ENCODE measurements around the gene GTF3C2. TPM values are rescaled to one million over a fixed set of nuclear protein-coding genes. Genes with fewer than 3 reads are reported as not detected.

The GTF3C2 gene
- total RNA-seq: 109 TPM

GRCh38 chr2:27356382-27357181 is at the start of gene GTF3C2:
TSS of gene GTF3C2 (minus strand) at chr2:27356764. CDS start at chr2:27343554, 13,210 bp downstream.
- DNase-seq (ENCODE audit: low spot score): peak; percentile 95

- no peak for DNase-seq (ENCODE audit: low spot score)
Measured at GRCh38 chr2:27400348-27401135, 44.0 kb upstream of the GTF3C2 start.

- no peak for DNase-seq (ENCODE audit: low spot score)
Measured at GRCh38 chr2:27398962-27399361, 42.4 kb upstream of the GTF3C2 start.

GRCh38 chr2:27393225-27393624 is 36.7 kb upstream of the GTF3C2 start:
- no peak for DNase-seq (ENCODE audit: low spot score)

GRCh38 chr2:27390822-27391679 is 34.5 kb upstream of the GTF3C2 start:
- DNase-seq (ENCODE audit: low spot score): no peak

- DNase-seq (ENCODE audit: low spot score): no peak
Measured at GRCh38 chr2:27381577-27382181, 25.1 kb upstream of the GTF3C2 start.

GRCh38 chr2:27380626-27381545 is 24.3 kb upstream of the GTF3C2 start, which contains the start of gene ZNF513:
TSS of gene ZNF513 (minus strand) at chr2:27380734. CDS start at chr2:27380526, 208 bp downstream.
- peak; percentile 98 for DNase-seq (ENCODE audit: low spot score)

- peak; percentile 83 for DNase-seq (ENCODE audit: low spot score)
Measured at GRCh38 chr2:27379836-27380625, 23.5 kb upstream of the GTF3C2 start.

- no peak for DNase-seq (ENCODE audit: low spot score)
Measured at GRCh38 chr2:27379383-27379835, 22.8 kb upstream of the GTF3C2 start.

- no peak for DNase-seq (ENCODE audit: low spot score)
Measured at GRCh38 chr2:27378809-27379290, 22.3 kb upstream of the GTF3C2 start.

GRCh38 chr2:27378096-27378808 is 21.7 kb upstream of the GTF3C2 start:
- DNase-seq (ENCODE audit: low spot score): peak; percentile 49

- DNase-seq (ENCODE audit: low spot score): no peak
Measured at GRCh38 chr2:27377618-27378095, 21.1 kb upstream of the GTF3C2 start.

- DNase-seq (ENCODE audit: low spot score): no peak
Measured at GRCh38 chr2:27376866-27377617, 20.5 kb upstream of the GTF3C2 start.

GRCh38 chr2:27376151-27376865 is 19.7 kb upstream of the GTF3C2 start:
- DNase-seq (ENCODE audit: low spot score): no peak

- no peak for DNase-seq (ENCODE audit: low spot score)
Measured at GRCh38 chr2:27375513-27376099, 19.0 kb upstream of the GTF3C2 start.

GRCh38 chr2:27373567-27373966 is 17.0 kb upstream of the GTF3C2 start:
- DNase-seq (ENCODE audit: low spot score): no peak

GRCh38 chr2:27372937-27373336 is 16.4 kb upstream of the GTF3C2 start:
- DNase-seq (ENCODE audit: low spot score): no peak

Data from ureter (tissue), 1 donor.